ENCODE results near the gene TRMT1.

Gene TRMT1

GRCh38 chr19:13093407-13094105 lies 23.0 kb downstream of the TRMT1 start:
- H3K27ac ChIP-seq (replicated peaks): no peak overlapping the region
- TF ChIP-seq GABPA (IDR thresholded peaks at IDR 0.05; ENCODE audit: low read depth) (no peak), SPI1 (IDR thresholded peaks at IDR 0.05; ENCODE audit: borderline replicate concordance, low read depth) (no peak), CTCF (IDR thresholded peaks at IDR 0.05; ENCODE audit: insufficient read depth, low read length) (peak; percentile 77)
- H3K27me3 ChIP-seq (ENCODE audit: insufficient read depth, poor library complexity, severe bottlenecking): no peaks in the 10 kb centered on the region
- DNase-seq (ENCODE audit: low read depth in 1 of 2, low spot score in 1 of 2): peak; percentile 85 to 88
- H3K4me3 ChIP-seq (replicated peaks; ENCODE audit: insufficient read depth, low read length): no peak overlapping the region

DNA sequence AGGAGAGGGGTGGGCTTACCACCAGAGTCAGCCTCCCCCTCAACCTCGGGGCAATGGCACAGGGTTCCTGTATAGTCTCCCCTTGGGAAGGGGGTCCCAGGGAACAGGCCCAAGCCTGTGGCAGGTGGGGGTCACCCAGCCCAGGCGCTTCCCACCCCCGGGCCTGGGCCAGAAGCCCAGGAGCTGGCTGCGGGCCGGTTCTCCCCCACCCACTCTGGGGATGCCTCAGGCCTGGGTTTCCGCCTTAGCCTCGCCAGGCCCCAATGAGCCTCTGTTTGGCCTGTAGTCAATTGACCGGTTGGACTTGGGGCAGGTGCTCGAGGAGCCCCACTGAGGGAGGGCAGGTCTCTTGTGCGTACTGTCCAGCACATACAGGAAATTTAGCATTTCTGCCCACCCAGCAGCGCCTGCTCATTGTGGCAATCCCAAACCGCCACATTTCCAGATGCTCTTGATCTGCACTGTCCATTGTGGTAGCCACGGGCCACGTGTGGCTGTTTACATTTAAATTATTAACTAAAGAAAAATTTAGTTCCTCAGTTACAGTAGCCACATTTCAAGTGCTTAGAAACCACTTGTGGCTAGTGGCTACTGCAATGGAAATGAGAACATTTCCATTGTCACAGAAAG lies 23.8 kb downstream of the TRMT1 start:
- H3K4me3 ChIP-seq (replicated peaks; ENCODE audit: insufficient read depth, low read length): no peak overlapping the region
- no peak overlapping the region for H3K27ac ChIP-seq (replicated peaks)
- DNase-seq (ENCODE audit: low read depth in 1 of 2, low spot score in 1 of 2): no peak
- H3K27me3 ChIP-seq (ENCODE audit: insufficient read depth, poor library complexity, severe bottlenecking): no peaks in the 10 kb centered on the region
- TF ChIP-seq SPI1 (IDR thresholded peaks at IDR 0.05; ENCODE audit: borderline replicate concordance, low read depth): no peak
- no peak for TF ChIP-seq POLR2AphosphoS5 (IDR thresholded peaks at IDR 0.05; ENCODE audit: low read depth)

- no peak for DNase-seq (ENCODE audit: low read depth in 1 of 2, low spot score in 1 of 2)
- H3K4me3 ChIP-seq (replicated peaks; ENCODE audit: insufficient read depth, low read length): no peak overlapping the region
- H3K27ac ChIP-seq (replicated peaks): no peak overlapping the region
- no peak for TF ChIP-seq REST (IDR thresholded peaks at IDR 0.05; ENCODE audit: insufficient replicate concordance, low read depth)
- no peak for TF ChIP-seq GABPA (IDR thresholded peaks at IDR 0.05; ENCODE audit: low read depth)
- no peak for TF ChIP-seq SPI1 (IDR thresholded peaks at IDR 0.05; ENCODE audit: borderline replicate concordance, low read depth)
- TF ChIP-seq CTCF (IDR thresholded peaks at IDR 0.05; ENCODE audit: insufficient read depth, low read length): no peak
- TF ChIP-seq POLR2AphosphoS5 (IDR thresholded peaks at IDR 0.05; ENCODE audit: low read depth): no peak
- no peaks in the 10 kb centered on the region for H3K27me3 ChIP-seq (ENCODE audit: insufficient read depth, poor library complexity, severe bottlenecking)
These were observed 24.4 kb downstream of the TRMT1 start for GRCh38 chr19:13092158-13092543.

DNA sequence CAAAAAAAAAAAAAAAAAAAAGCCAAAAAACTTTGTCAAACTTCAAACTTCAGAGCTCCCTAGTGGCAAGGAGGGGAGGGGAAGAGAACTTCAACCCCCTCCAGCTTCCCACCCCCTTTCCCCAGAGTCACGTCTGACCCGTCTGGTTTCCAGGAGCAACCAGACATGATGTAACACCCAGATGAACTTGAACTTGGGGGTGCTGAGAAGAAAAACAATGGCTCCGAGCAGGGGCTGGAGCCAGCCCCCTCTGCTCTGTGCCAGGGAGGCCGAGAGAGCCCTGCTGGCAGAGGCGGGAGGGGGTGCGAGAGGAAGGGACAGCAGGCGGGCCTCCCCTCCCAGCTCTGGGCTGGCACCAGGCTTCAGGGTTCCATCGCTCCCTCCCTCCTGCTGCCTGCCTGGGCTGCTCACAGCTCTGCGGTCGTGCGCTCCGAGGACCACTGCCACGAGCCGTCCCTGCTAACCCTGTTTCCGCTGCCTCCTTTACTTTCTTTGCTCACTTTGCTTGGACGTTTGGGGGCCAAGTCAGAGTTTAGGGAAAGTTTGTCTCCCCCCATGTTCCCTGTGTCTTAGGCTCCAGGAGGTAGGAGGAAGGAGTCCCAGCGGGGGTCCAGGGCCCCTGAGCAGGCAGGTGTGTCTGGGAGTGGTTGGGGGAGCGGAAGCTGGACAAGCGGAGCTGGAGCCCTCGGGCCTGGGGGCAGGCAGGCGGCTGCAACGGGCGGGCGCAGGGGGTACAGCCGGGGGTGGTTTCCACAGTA lies 25.0 kb downstream of the TRMT1 start:
- DNase-seq (ENCODE audit: low read depth in 1 of 2, low spot score in 1 of 2): peak in 1 of 2 experiments; percentile 40
- H3K4me3 ChIP-seq (replicated peaks; ENCODE audit: insufficient read depth, low read length): no peak overlapping the region
- TF ChIP-seq REST (IDR thresholded peaks at IDR 0.05; ENCODE audit: insufficient replicate concordance, low read depth): no peak
- no peak for TF ChIP-seq CTCF (IDR thresholded peaks at IDR 0.05; ENCODE audit: insufficient read depth, low read length)
- no peak for TF ChIP-seq SPI1 (IDR thresholded peaks at IDR 0.05; ENCODE audit: borderline replicate concordance, low read depth)
- TF ChIP-seq GABPA (IDR thresholded peaks at IDR 0.05; ENCODE audit: low read depth): no peak
- TF ChIP-seq POLR2AphosphoS5 (IDR thresholded peaks at IDR 0.05; ENCODE audit: low read depth): no peak
- no peak overlapping the region for H3K27ac ChIP-seq (replicated peaks)
- H3K27me3 ChIP-seq (ENCODE audit: insufficient read depth, poor library complexity, severe bottlenecking): no peaks in the 10 kb centered on the region

Measured in HL-60 (cell line).